Lung (tissue), 12 donors: ENCODE results near the gene MBTPS2. TPM values are rescaled to one million over a fixed set of nuclear protein-coding genes. Genes with fewer than 3 reads are reported as not detected.

Experiments
- ATAC-seq: fragments of 200-7000 bp; cut with Tn5 transposase; one replicate; pipeline ENCODE4 v1.9.1; 2020; ENCODE audit warnings: moderate number of reproducible peaks; ENCODE audit not compliant: insufficient read depth, low FRiP score
- DNase-seq, 3 donors: peaks; one replicate each; pipeline ENCODE4 v3.0.0-alpha.2; 2013 to 2017
- H3K27ac ChIP-seq, 2 donors: one replicate each; pipeline ENCODE4 v1.5.1; 2013; ENCODE audit warnings: mild to moderate bottlenecking in 2 of 2, moderate library complexity in 2 of 2, control low read depth in 1 of 2, inconsistent platforms in 1 of 2, low read depth in 1 of 2, low read length in 1 of 2
- H3K27me3 ChIP-seq, 3 donors: one replicate each; pipeline ENCODE4 v1.5.1; 2013; ENCODE audit warnings: low read length in 2 of 3; ENCODE audit not compliant: control insufficient read depth in 3 of 3, insufficient read depth in 3 of 3
- H3K36me3 ChIP-seq, 4 donors: one replicate each; pipeline ENCODE4 v1.5.1; 2013; ENCODE audit warnings: low read length in 4 of 4, mild to moderate bottlenecking in 1 of 4, moderate library complexity in 1 of 4; ENCODE audit not compliant: control insufficient read depth in 4 of 4, insufficient read depth in 4 of 4
- H3K4me1 ChIP-seq, 5 donors: one replicate each; pipeline ENCODE4 v1.5.1; 2013; ENCODE audit warnings: low read length in 5 of 5, mild to moderate bottlenecking in 2 of 5, moderate library complexity in 1 of 5; ENCODE audit not compliant: control insufficient read depth in 5 of 5, insufficient read depth in 5 of 5
- H3K4me3 ChIP-seq: one replicate; pipeline ENCODE4 v1.5.1; 2013; ENCODE audit warnings: mild to moderate bottlenecking, control low read depth, moderate library complexity
- H3K9ac ChIP-seq, 2 donors: one replicate each; pipeline ENCODE4 v1.5.1; 2013; ENCODE audit warnings: low read length in 2 of 2, control low read depth in 1 of 2; ENCODE audit not compliant: insufficient read depth in 1 of 2
- H3K9me3 ChIP-seq, 4 donors: one replicate each; pipeline ENCODE4 v1.5.1; 2013; ENCODE audit warnings: low read length in 3 of 4, mild to moderate bottlenecking in 1 of 4, moderate library complexity in 1 of 4; ENCODE audit not compliant: control insufficient read depth in 4 of 4, insufficient read depth in 3 of 4
- WGBS, 2 donors: extraction: QIAGEN DNeasy Blood & Tissue Kit; methylation state at CpG; one replicate each; pipeline ENCODE4 v1.1.7; 2013; 5-methylcytosine and 5-hydroxymethylcytosine counted together
- polyA plus RNA-seq, 2 donors: library from polyadenylated mRNA; stranded (reverse); fragments of 200-250 nt; gene quantifications; one replicate each; pipeline ENCODE4 v1.2.1, GENCODE V29; 2013
- total RNA-seq, 2 donors: library from RNA; depleted of rRNA in 1 of 2; stranded (reverse); fragments of >200 nt in 1 of 2; gene quantifications; one replicate each; pipeline ENCODE4 v1.2.1, GENCODE V29; 2014 to 2021
- TF ChIP-seq, protein P1 (sequence below): IDR thresholded peaks from 2 replicates; pipeline ENCODE4 v1.5.1; 2012; ENCODE audit warnings: mild to moderate bottlenecking; ENCODE audit errors: control extremely low read depth, extremely low read depth
- donor health status: control.
- donor health status: control.
- donor health status: Bipolar disorder and iron deficiency.
- donor health status: healthy.
- donor health status: DM: yes; HTN: yes; CAD: no.

The MBTPS2 gene
- total and polyA plus RNA-seq, 4 donors, result 2.0 to 21.7 (median 10.4) TPM

DNA sequence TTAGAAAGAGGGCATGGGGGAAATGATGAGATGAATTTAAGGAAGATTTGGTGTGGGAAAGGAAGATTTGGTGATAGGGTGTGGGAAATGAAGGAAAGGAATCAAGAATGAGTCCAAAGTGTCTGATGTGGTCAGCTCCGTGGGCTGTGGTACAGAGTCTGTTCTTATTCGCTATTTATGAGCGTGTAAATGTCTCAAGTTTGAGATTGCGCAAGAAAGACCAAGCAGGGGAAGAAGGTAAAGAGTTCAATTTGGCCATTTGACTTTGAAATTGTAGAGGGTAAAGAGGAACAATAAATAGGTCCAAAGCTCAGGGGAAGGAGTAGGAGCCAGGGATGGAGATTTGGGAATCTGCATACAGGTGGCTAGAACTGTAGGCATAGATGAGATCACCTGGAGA is 89.8 kb downstream of the MBTPS2 start:
- DNase-seq (no peak), ATAC-seq (no peak)
- no peaks in the 10 kb centered on the region for H3K36me3 ChIP-seq
- peaks cover 0 to 8% (median 0%) of the 10 kb centered on the region in 5 donors for H3K4me1 ChIP-seq
- TF ChIP-seq, protein P1, sequence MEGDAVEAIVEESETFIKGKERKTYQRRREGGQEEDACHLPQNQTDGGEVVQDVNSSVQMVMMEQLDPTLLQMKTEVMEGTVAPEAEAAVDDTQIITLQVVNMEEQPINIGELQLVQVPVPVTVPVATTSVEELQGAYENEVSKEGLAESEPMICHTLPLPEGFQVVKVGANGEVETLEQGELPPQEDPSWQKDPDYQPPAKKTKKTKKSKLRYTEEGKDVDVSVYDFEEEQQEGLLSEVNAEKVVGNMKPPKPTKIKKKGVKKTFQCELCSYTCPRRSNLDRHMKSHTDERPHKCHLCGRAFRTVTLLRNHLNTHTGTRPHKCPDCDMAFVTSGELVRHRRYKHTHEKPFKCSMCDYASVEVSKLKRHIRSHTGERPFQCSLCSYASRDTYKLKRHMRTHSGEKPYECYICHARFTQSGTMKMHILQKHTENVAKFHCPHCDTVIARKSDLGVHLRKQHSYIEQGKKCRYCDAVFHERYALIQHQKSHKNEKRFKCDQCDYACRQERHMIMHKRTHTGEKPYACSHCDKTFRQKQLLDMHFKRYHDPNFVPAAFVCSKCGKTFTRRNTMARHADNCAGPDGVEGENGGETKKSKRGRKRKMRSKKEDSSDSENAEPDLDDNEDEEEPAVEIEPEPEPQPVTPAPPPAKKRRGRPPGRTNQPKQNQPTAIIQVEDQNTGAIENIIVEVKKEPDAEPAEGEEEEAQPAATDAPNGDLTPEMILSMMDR, result no peak
- H3K4me3 ChIP-seq, result no peak overlapping the region
- H3K9ac ChIP-seq, result no peak overlapping the region
- no peaks in the 10 kb centered on the region for H3K9me3 ChIP-seq
- WGBS, 2 donors, result 49 to 78% methylated on average over 4 of the region's 4 CpGs
- H3K27me3 ChIP-seq, result peaks cover 0 to 2% (median 0%) of the 10 kb centered on the region in 3 donors
- no peak overlapping the region for H3K27ac ChIP-seq

DNA sequence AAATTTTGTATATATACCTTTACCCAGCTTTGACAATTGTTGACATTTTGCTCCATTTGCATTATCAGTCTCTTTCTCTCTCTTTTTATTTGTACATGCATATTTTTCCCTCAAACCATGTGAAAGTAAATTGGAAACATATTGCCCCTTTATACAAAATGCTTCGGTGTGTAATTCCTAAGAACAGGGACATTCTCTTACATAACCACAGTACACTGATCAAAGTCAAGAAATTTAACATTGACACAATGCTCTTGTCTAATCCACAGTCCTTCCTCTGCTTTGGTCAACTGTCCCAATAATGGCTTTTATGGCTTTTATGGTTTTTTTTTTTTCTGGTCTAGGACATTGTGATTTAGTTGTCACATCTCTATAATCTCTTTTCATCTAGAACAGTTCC is 91.6 kb downstream of the MBTPS2 start:
- DNase-seq, result no peak
- TF ChIP-seq, protein P1, result no peak
- no peaks in the 10 kb centered on the region for H3K9me3 ChIP-seq
- WGBS, 2 donors, result 95 to 96% methylated on average over 1 of the region's 1 CpG
- H3K9ac ChIP-seq, result no peak overlapping the region
- peaks cover 0 to 2% (median 0%) of the 10 kb centered on the region in 3 donors for H3K27me3 ChIP-seq
- no peaks in the 10 kb centered on the region for H3K36me3 ChIP-seq
- ATAC-seq, result no peak
- H3K27ac ChIP-seq, result no peak overlapping the region
- H3K4me3 ChIP-seq, result no peak overlapping the region
- peaks cover 0 to 8% (median 0%) of the 10 kb centered on the region in 5 donors for H3K4me1 ChIP-seq

DNA sequence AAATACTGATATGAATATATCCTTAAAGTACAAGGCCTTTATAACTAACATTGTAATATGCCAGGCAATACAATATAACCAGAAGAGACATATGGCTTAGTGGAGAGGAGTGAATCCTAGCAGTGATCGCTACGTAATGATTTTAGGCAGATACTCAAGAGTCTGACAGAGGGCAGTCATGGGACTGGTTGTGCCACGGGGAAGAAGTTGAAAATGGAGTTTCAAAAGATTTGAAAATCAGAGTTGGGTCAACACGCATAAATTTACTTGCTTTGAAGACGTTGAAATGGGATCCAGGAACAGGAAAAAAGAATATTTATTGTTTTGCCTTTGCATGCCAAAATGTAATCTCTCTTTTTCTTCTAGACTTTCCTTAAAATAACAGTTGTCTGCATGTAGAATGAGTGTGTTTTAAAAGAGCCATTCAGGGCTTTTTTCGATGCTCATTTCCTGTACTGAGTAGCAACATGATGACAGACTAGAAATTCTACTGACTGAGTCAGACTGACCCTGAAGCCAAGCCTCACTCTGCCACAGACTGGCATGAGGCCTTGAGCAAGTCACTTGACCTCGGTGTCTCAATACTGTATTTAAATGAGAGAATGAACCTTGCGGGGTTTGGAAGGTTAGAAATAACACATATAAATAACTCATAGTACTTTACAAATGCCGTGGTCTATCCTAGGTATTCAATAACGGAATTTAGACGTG is 93.0 kb downstream of the MBTPS2 start:
- TF ChIP-seq, protein P1, result no peak
- H3K9me3 ChIP-seq, result no peaks in the 10 kb centered on the region
- no peak overlapping the region for H3K9ac ChIP-seq
- 62 to 73% methylated on average over 11 of the region's 11 CpGs for WGBS, 2 donors
- peak overlapping the region in 1 of 2 donors; percentile 21 for H3K27ac ChIP-seq
- peaks cover 0 to 2% (median 0%) of the 10 kb centered on the region in 3 donors for H3K27me3 ChIP-seq
- ATAC-seq (peak; percentile 75), DNase-seq (peak in 2 of 3 donors; percentile 38 to 40)
- no peak overlapping the region for H3K4me3 ChIP-seq
- peaks cover 0 to under 1% (median 0%) of the 10 kb centered on the region in 5 donors for H3K4me1 ChIP-seq
- no peaks in the 10 kb centered on the region for H3K36me3 ChIP-seq
